ENCODE measurements around the gene ASTN2. TPM values are rescaled to one million over a fixed set of nuclear protein-coding genes. Genes with fewer than 3 reads are reported as not detected.

ASTN2 gene
- total RNA-seq, 1 donor from 2014 or later: 10.0 TPM

DNA sequence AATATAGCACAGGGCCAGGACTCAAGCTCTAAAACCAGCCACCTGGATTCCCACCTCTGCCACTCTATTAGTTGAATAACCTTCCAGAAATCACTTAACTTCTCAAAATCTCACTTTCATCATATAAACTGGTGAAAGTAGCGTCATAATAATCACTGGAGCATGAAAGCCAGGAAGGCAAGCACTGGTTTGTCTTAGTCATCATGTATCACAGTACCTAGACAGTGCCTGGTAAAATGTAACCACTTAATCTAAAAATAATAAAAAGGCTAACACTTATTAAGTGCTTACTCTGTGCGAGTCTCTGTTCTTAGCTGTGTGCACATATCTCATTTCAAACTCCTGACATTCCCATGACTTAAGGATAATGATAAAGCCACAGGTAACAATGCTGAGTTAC lies 109.4 kb downstream of the ASTN2 start:
- TF ChIP-seq, protein P1, sequence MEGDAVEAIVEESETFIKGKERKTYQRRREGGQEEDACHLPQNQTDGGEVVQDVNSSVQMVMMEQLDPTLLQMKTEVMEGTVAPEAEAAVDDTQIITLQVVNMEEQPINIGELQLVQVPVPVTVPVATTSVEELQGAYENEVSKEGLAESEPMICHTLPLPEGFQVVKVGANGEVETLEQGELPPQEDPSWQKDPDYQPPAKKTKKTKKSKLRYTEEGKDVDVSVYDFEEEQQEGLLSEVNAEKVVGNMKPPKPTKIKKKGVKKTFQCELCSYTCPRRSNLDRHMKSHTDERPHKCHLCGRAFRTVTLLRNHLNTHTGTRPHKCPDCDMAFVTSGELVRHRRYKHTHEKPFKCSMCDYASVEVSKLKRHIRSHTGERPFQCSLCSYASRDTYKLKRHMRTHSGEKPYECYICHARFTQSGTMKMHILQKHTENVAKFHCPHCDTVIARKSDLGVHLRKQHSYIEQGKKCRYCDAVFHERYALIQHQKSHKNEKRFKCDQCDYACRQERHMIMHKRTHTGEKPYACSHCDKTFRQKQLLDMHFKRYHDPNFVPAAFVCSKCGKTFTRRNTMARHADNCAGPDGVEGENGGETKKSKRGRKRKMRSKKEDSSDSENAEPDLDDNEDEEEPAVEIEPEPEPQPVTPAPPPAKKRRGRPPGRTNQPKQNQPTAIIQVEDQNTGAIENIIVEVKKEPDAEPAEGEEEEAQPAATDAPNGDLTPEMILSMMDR (IDR thresholded peaks at IDR 0.05; ENCODE audit: unreplicated experiment): no peak
- Mint-ChIP-seq H3K9me3 (ENCODE audit: unreplicated experiment) (no peaks in the 10 kb centered on the region), H3K4me1 (ENCODE audit: unreplicated experiment) (peaks cover 17% of the 10 kb centered on the region), H3K27me3 (ENCODE audit: unreplicated experiment) (no peaks in the 10 kb centered on the region), H3K36me3 (ENCODE audit: low read depth, unreplicated experiment) (no peaks in the 10 kb centered on the region), H3K27ac (ENCODE audit: unreplicated experiment) (no peak overlapping the region), H3K4me3 (ENCODE audit: unreplicated experiment) (no peak overlapping the region)
- DNase-seq (ENCODE audit: low spot score): no peak

- H3K36me3 Mint-ChIP-seq (ENCODE audit: low read depth, unreplicated experiment): no peaks in the 10 kb centered on the region
- peaks cover 17% of the 10 kb centered on the region for H3K4me1 Mint-ChIP-seq (ENCODE audit: unreplicated experiment)
- DNase-seq (ENCODE audit: low spot score): no peak
- H3K4me3 Mint-ChIP-seq (ENCODE audit: unreplicated experiment): no peak overlapping the region
- TF ChIP-seq, protein P1 (IDR thresholded peaks at IDR 0.05; ENCODE audit: unreplicated experiment): no peak
- no peaks in the 10 kb centered on the region for H3K27me3 Mint-ChIP-seq (ENCODE audit: unreplicated experiment)
- H3K27ac Mint-ChIP-seq (ENCODE audit: unreplicated experiment): no peak overlapping the region
- H3K9me3 Mint-ChIP-seq (ENCODE audit: unreplicated experiment): no peaks in the 10 kb centered on the region
Measured at GRCh38 chr9:117304549-117304948, 110.3 kb downstream of the ASTN2 start.

GRCh38 chr9:117303643-117304230 lies 111.1 kb downstream of the ASTN2 start:
- H3K27ac Mint-ChIP-seq (ENCODE audit: unreplicated experiment): no peak overlapping the region
- H3K27me3 Mint-ChIP-seq (ENCODE audit: unreplicated experiment): no peaks in the 10 kb centered on the region
- DNase-seq (ENCODE audit: low spot score): no peak
- peaks cover 17% of the 10 kb centered on the region for H3K4me1 Mint-ChIP-seq (ENCODE audit: unreplicated experiment)
- no peak overlapping the region for H3K4me3 Mint-ChIP-seq (ENCODE audit: unreplicated experiment)
- TF ChIP-seq, protein P1 (IDR thresholded peaks at IDR 0.05; ENCODE audit: unreplicated experiment): no peak
- no peaks in the 10 kb centered on the region for H3K9me3 Mint-ChIP-seq (ENCODE audit: unreplicated experiment)
- H3K36me3 Mint-ChIP-seq (ENCODE audit: low read depth, unreplicated experiment): no peaks in the 10 kb centered on the region

GRCh38 chr9:117302487-117302886 lies 112.4 kb downstream of the ASTN2 start:
- H3K4me3 Mint-ChIP-seq (ENCODE audit: unreplicated experiment): no peak overlapping the region
- no peaks in the 10 kb centered on the region for H3K27me3 Mint-ChIP-seq (ENCODE audit: unreplicated experiment)
- no peak overlapping the region for H3K27ac Mint-ChIP-seq (ENCODE audit: unreplicated experiment)
- no peaks in the 10 kb centered on the region for H3K36me3 Mint-ChIP-seq (ENCODE audit: low read depth, unreplicated experiment)
- TF ChIP-seq, protein P1 (IDR thresholded peaks at IDR 0.05; ENCODE audit: unreplicated experiment): no peak
- H3K9me3 Mint-ChIP-seq (ENCODE audit: unreplicated experiment): no peaks in the 10 kb centered on the region
- no peak for DNase-seq (ENCODE audit: low spot score)
- peaks cover 7% of the 10 kb centered on the region for H3K4me1 Mint-ChIP-seq (ENCODE audit: unreplicated experiment)

GRCh38 chr9:117300371-117301110 lies 114.3 kb downstream of the ASTN2 start:
- H3K9me3 Mint-ChIP-seq (ENCODE audit: unreplicated experiment): no peaks in the 10 kb centered on the region
- H3K27ac Mint-ChIP-seq (ENCODE audit: unreplicated experiment): no peak overlapping the region
- no peak overlapping the region for H3K4me3 Mint-ChIP-seq (ENCODE audit: unreplicated experiment)
- TF ChIP-seq, protein P1 (IDR thresholded peaks at IDR 0.05; ENCODE audit: unreplicated experiment): no peak
- no peak for DNase-seq (ENCODE audit: low spot score)
- no peaks in the 10 kb centered on the region for H3K27me3 Mint-ChIP-seq (ENCODE audit: unreplicated experiment)
- H3K36me3 Mint-ChIP-seq (ENCODE audit: low read depth, unreplicated experiment): no peaks in the 10 kb centered on the region
- H3K4me1 Mint-ChIP-seq (ENCODE audit: unreplicated experiment): no peaks in the 10 kb centered on the region
